HepG2 (cell line): Measurements from ENCODE around the gene CTDNEP1. TPM values are rescaled to one million over a fixed set of nuclear protein-coding genes. Genes with fewer than 3 reads are reported as not detected.
A peak's percentile ranks its signal among the peaks of the same experiment; 100 is the strongest.

Source experiments
- AGO2 ChIP-seq: fragments of 200-400 bp; formaldehyde crosslinking; optimal IDR thresholded peaks from 2 replicates; pipeline ENCODE3; 2017; ENCODE audit warnings: mild to moderate bottlenecking, low read depth, low read length, moderate library complexity
- ATF2 ChIP-seq: sonication (generic); formaldehyde crosslinking; IDR thresholded peaks from 2 replicates; pipeline ENCODE4 v1.4.0; 2020; ENCODE audit warnings: missing genetic modification reagents
- BRCA1 ChIP-seq: sonication (generic); formaldehyde crosslinking; IDR thresholded peaks from 2 replicates; pipeline ENCODE4 v1.4.0; 2020; ENCODE audit warnings: missing genetic modification reagents
- DBP ChIP-seq: sonication (generic); formaldehyde crosslinking; IDR thresholded peaks from 2 replicates; pipeline ENCODE4 v1.4.0; 2020; ENCODE audit warnings: missing genetic modification reagents; ENCODE audit errors: not compliant biosample characterization
- DDIT3 ChIP-seq: sonication (generic); formaldehyde crosslinking; IDR thresholded peaks from 2 replicates; pipeline ENCODE4 v1.4.0; 2020; ENCODE audit warnings: mild to moderate bottlenecking, missing genetic modification reagents
- FOXK1 ChIP-seq: sonication (generic); formaldehyde crosslinking; IDR thresholded peaks from 2 replicates; pipeline ENCODE4 v1.4.0; 2020; ENCODE audit warnings: low read depth, missing genetic modification reagents, borderline replicate concordance
- HBP1 ChIP-seq: IDR thresholded peaks from 2 replicates; pipeline ENCODE4 v1.6.1; 2016; ENCODE audit warnings: low read depth, control low read depth
- HDAC6 ChIP-seq: fragments of 200-600 bp; sonication (generic); IDR thresholded peaks from 2 replicates; pipeline ENCODE4 v1.7.0; 2017; ENCODE audit warnings: mild to moderate bottlenecking, antibody characterized with exemption, low read length, low read depth
- ISL2 ChIP-seq: sonication (generic); formaldehyde crosslinking; IDR thresholded peaks from 2 replicates; pipeline ENCODE4 v1.5.0; 2020; ENCODE audit warnings: missing genetic modification reagents
- KAT8 ChIP-seq: IDR thresholded peaks from 2 replicates; pipeline ENCODE4 v1.6.1; 2016; ENCODE audit warnings: missing genetic modification reagents, missing compliant biosample characterization
- KLF9 ChIP-seq: IDR thresholded peaks from 2 replicates; pipeline ENCODE4 v1.6.1; 2016; ENCODE audit warnings: low read depth
- LBX2 ChIP-seq: sonication (generic); formaldehyde crosslinking; IDR thresholded peaks from 2 replicates; pipeline ENCODE4 v1.5.0; 2020; ENCODE audit warnings: missing genetic modification reagents, mild to moderate bottlenecking, borderline replicate concordance
- NCOR1 ChIP-seq: fragments of 200-600 bp; sonication (generic); IDR thresholded peaks from 2 replicates; pipeline ENCODE4 v1.7.0; 2017; ENCODE audit warnings: antibody characterized with exemption, low read length, borderline replicate concordance
- NFE2L2 ChIP-seq: fragments of 150-350 bp; IDR thresholded peaks from 2 replicates; pipeline ENCODE4 v1.6.1; 2014; ENCODE audit warnings: low read length
- SNRNP70 ChIP-seq: fragments of 200-400 bp; formaldehyde crosslinking; IDR thresholded peaks from 2 replicates; pipeline ENCODE4 v1.6.1; 2017; ENCODE audit warnings: mild to moderate bottlenecking, low read depth, low read length, moderate library complexity
- TFAP4 ChIP-seq: sonication (generic); IDR thresholded peaks from 2 replicates; pipeline ENCODE4 v1.6.1; 2016; ENCODE audit warnings: low read depth, borderline replicate concordance
- THAP8 ChIP-seq: sonication (generic); formaldehyde crosslinking; IDR thresholded peaks from 2 replicates; pipeline ENCODE4 v1.5.1; 2020; ENCODE audit warnings: missing genetic modification reagents, mild to moderate bottlenecking, borderline replicate concordance
- ZFP41 ChIP-seq: sonication (generic); formaldehyde crosslinking; IDR thresholded peaks from 2 replicates; pipeline ENCODE4 v1.4.0; 2020; ENCODE audit warnings: mild to moderate bottlenecking, missing genetic modification reagents, borderline replicate concordance
- ZFP91 ChIP-seq: sonication (generic); formaldehyde crosslinking; IDR thresholded peaks from 2 replicates; pipeline ENCODE4 v1.9.0; 2022; ENCODE audit warnings: missing genetic modification reagents, mild to moderate bottlenecking, borderline replicate concordance
- ZNF274 ChIP-seq: sonication (generic); formaldehyde crosslinking; IDR thresholded peaks from 2 replicates; pipeline ENCODE4 v1.5.1; 2020; ENCODE audit warnings: mild to moderate bottlenecking, missing genetic modification reagents
- ZNF44 ChIP-seq: sonication (generic); formaldehyde crosslinking; IDR thresholded peaks from 2 replicates; pipeline ENCODE4 v1.5.1; 2020; ENCODE audit warnings: mild to moderate bottlenecking, missing genetic modification reagents
- polyA plus RNA-seq, 8 experiments: library from polyadenylated mRNA; depleted of rRNA in 3 of 8; stranded (reverse) in 7 of 8; unstranded in 1 of 8; fragments of >200 nt; fragmentation: Illumina TruSeq in 4 of 8; extraction: Trizol in 4 of 8; gene quantifications; 2 replicates each; pipeline versions ENCODE4 v1.2.1 to v1.2.3, GENCODE V29; 2011 to 2016; ENCODE audit warnings: low read depth in 4 of 8, missing spikeins in 1 of 8, mixed read lengths in 1 of 8; ENCODE audit not compliant: insufficient read depth in 1 of 8
- total RNA-seq, 5 experiments: library from RNA; depleted of rRNA; stranded (reverse); fragments of >200 nt; fragmentation: Illumina TruSeq; extraction: Trizol; gene quantifications; 2 replicates each; pipeline ENCODE4 v1.2.3, GENCODE V29; 2016; ENCODE audit warnings: low read depth in 1 of 5

The CTDNEP1 gene
- total and polyA plus RNA-seq, 2 of the 13 experiments (the other 11 are each of a cell fraction or from before 2014, with no cell fraction given): 19.8 to 118 TPM

- TF ChIP-seq AGO2 (no peak), FOXK1 (CRISPR knock-in tag) (peak; percentile 42; the same call in 1 of the 2 replicates), KLF9 (CRISPR knock-in tag) (peak; percentile 84; the same call in 1 of the 2 replicates), ZFP91 (CRISPR knock-in tag) (peak; percentile 75), ZNF274 (CRISPR knock-in tag) (0 out of 2 replicates have a peak, but pooled peaks have one; percentile 2), HBP1 (CRISPR knock-in tag) (no peak), SNRNP70 (no peak), NCOR1 (no peak; the same call in 1 of the 2 replicates), KAT8 (CRISPR knock-in tag) (no peak), THAP8 (CRISPR knock-in tag) (0 out of 2 replicates have a peak, but pooled peaks have one; percentile 26), DDIT3 (CRISPR knock-in tag) (no peak), LBX2 (peak; percentile 11; the same call in 1 of the 2 replicates), TFAP4 (0 out of 2 replicates have a peak, but pooled peaks have one; percentile 8), ZFP41 (CRISPR knock-in tag) (no peak), ISL2 (CRISPR knock-in tag) (no peak), BRCA1 (CRISPR knock-in tag) (no peak), ZNF44 (CRISPR knock-in tag) (no peak), NFE2L2 (no peak), DBP (no peak), ATF2 (CRISPR knock-in tag) (no peak), HDAC6 (no peak)
Observed at GRCh38 chr17:7281074-7281952, 29.8 kb upstream of the CTDNEP1 start, which contains the start of gene SLC2A4 (continued).
